Astrocyte (in vitro differentiated cells and primary cell): Measurements from ENCODE around the gene CLEC19A. TPM values are rescaled to one million over a fixed set of nuclear protein-coding genes. Genes with fewer than 3 reads are reported as not detected.

Experiments
- DNase-seq: peaks from one replicate; pipeline ENCODE4 v3.0.0-alpha.2; 2010; ENCODE audit warnings: low read depth
- FAIRE-seq: peaks from 2 replicates; lab custom pipeline; 2011; peaks lifted over from hg19 to GRCh38; lab: Jason Lieb, UNC
- H2AFZ ChIP-seq: 2 replicates; pipeline ENCODE4 v1.6.0; 2012; ENCODE audit warnings: low read depth, low read length, inconsistent platforms
- H3K27ac ChIP-seq: 2 replicates; pipeline ENCODE4 v1.5.1; 2011; ENCODE audit warnings: low read depth, low read length, inconsistent platforms
- H3K27me3 ChIP-seq: 2 replicates; pipeline ENCODE4 v1.6.0; 2011; ENCODE audit warnings: low read length, inconsistent platforms; ENCODE audit not compliant: insufficient read depth
- H3K36me3 ChIP-seq: 2 replicates; pipeline ENCODE4 v1.5.1; 2011; ENCODE audit warnings: low read length, inconsistent platforms; ENCODE audit not compliant: insufficient read depth
- H3K4me1 ChIP-seq: 2 replicates; pipeline ENCODE4 v1.5.1; 2011; ENCODE audit warnings: low read length, inconsistent platforms; ENCODE audit not compliant: insufficient read depth
- H3K4me2 ChIP-seq: 2 replicates; pipeline ENCODE4 v1.6.0; 2012; ENCODE audit warnings: low read length, inconsistent platforms
- H3K4me3 ChIP-seq: 2 replicates; pipeline ENCODE4 v1.5.1; 2011; ENCODE audit warnings: low read depth, mild to moderate bottlenecking, low read length, inconsistent platforms; ENCODE audit not compliant: insufficient read depth
- H3K79me2 ChIP-seq: 2 replicates; pipeline ENCODE4 v1.6.0; 2012; ENCODE audit warnings: mild to moderate bottlenecking, low read length, inconsistent platforms; ENCODE audit not compliant: insufficient read depth
- H3K9ac ChIP-seq: 2 replicates; pipeline ENCODE4 v1.6.0; 2012; ENCODE audit warnings: mild to moderate bottlenecking, low read length, inconsistent platforms
- H3K9me3 ChIP-seq: 2 replicates; pipeline ENCODE4 v1.5.1; 2012; ENCODE audit warnings: low read depth, mild to moderate bottlenecking, low read length, inconsistent platforms; ENCODE audit not compliant: insufficient read depth
- H4K20me1 ChIP-seq: 2 replicates; pipeline ENCODE4 v1.6.0; 2012; ENCODE audit warnings: low read length, inconsistent platforms; ENCODE audit not compliant: insufficient read depth
- H3K27ac Mint-ChIP-seq: one replicate; pipeline ENCODE4 v1.8.0; 2021; ENCODE audit warnings: mild to moderate bottlenecking, mixed read lengths; ENCODE audit not compliant: unreplicated experiment
- H3K27me3 Mint-ChIP-seq: one replicate; pipeline ENCODE4 v1.8.0; 2021; ENCODE audit warnings: low read depth, mixed read lengths; ENCODE audit not compliant: unreplicated experiment
- H3K36me3 Mint-ChIP-seq: one replicate; pipeline ENCODE4 v1.8.0; 2021; ENCODE audit warnings: low read depth, mixed read lengths; ENCODE audit not compliant: unreplicated experiment
- H3K4me1 Mint-ChIP-seq: one replicate; pipeline ENCODE4 v1.8.0; 2021; ENCODE audit warnings: low read depth, mixed read lengths; ENCODE audit not compliant: unreplicated experiment
- H3K4me3 Mint-ChIP-seq: one replicate; pipeline ENCODE4 v1.8.0; 2021; ENCODE audit warnings: mild to moderate bottlenecking, moderate library complexity, mixed read lengths; ENCODE audit not compliant: unreplicated experiment
- H3K9me3 Mint-ChIP-seq: one replicate; pipeline ENCODE4 v1.8.0; 2021; ENCODE audit warnings: mild to moderate bottlenecking, mixed read lengths; ENCODE audit not compliant: unreplicated experiment
- CTCF ChIP-seq: IDR thresholded peaks from 2 replicates; pipeline ENCODE4 v1.5.1; 2011; ENCODE audit warnings: low read depth, mild to moderate bottlenecking, inconsistent platforms, low read length, moderate library complexity; ENCODE audit not compliant: insufficient read depth
- EZH2 ChIP-seq: IDR thresholded peaks from 2 replicates; pipeline ENCODE4 v1.6.1; 2012; ENCODE audit warnings: mild to moderate bottlenecking, low read length, inconsistent platforms; ENCODE audit not compliant: insufficient read depth
- total RNA-seq: library from RNA; stranded (reverse); gene quantifications from 2 replicates; pipeline ENCODE4 v1.2.1, GENCODE V29; 2021

The CLEC19A gene
- total RNA-seq, 1 donor from 2014 or later: not detected

GRCh38 chr16:19245326-19245925 lies 40.1 kb upstream of the CLEC19A start:
- no peak overlapping the region for H2AFZ ChIP-seq
- H3K27ac ChIP-seq: no peak overlapping the region
- Mint-ChIP-seq H3K4me1 (no peaks in the 10 kb centered on the region), H3K27me3 (peaks cover 4% of the 10 kb centered on the region), H3K27ac (no peak overlapping the region), H3K9me3 (peaks cover 6% of the 10 kb centered on the region), H3K36me3 (no peaks in the 10 kb centered on the region), H3K4me3 (no peak overlapping the region)
- no peak overlapping the region for H3K4me3 ChIP-seq
- DNase-seq: no peak
- H3K9ac ChIP-seq: no peak overlapping the region
- no peaks in the 10 kb centered on the region for H4K20me1 ChIP-seq
- H3K4me1 ChIP-seq: no peaks in the 10 kb centered on the region
- no peak for TF ChIP-seq EZH2
- TF ChIP-seq CTCF: no peak
- H3K27me3 ChIP-seq: no peaks in the 10 kb centered on the region
- FAIRE-seq: no peak
- no peaks in the 10 kb centered on the region for H3K36me3 ChIP-seq
- no peak overlapping the region for H3K4me2 ChIP-seq
- peaks cover 3% of the 10 kb centered on the region for H3K9me3 ChIP-seq
- H3K79me2 ChIP-seq: no peaks in the 10 kb centered on the region

GRCh38 chr16:19252904-19253303 lies 32.6 kb upstream of the CLEC19A start:
- Histone ChIP-seq H3K4me2 (no peak overlapping the region), H3K27ac (no peak overlapping the region), H2AFZ (no peak overlapping the region), H3K9ac (no peak overlapping the region), H3K4me1 (no peaks in the 10 kb centered on the region), H3K79me2 (no peaks in the 10 kb centered on the region), H4K20me1 (no peaks in the 10 kb centered on the region), H3K9me3 (no peaks in the 10 kb centered on the region), H3K36me3 (no peaks in the 10 kb centered on the region), H3K4me3 (no peak overlapping the region), H3K27me3 (no peaks in the 10 kb centered on the region)
- no peak overlapping the region for H3K27ac Mint-ChIP-seq
- no peaks in the 10 kb centered on the region for H3K36me3 Mint-ChIP-seq
- no peak for TF ChIP-seq EZH2
- peaks cover 4% of the 10 kb centered on the region for H3K9me3 Mint-ChIP-seq
- peaks cover 11% of the 10 kb centered on the region for H3K27me3 Mint-ChIP-seq
- no peak for DNase-seq
- FAIRE-seq: no peak
- no peak overlapping the region for H3K4me3 Mint-ChIP-seq
- H3K4me1 Mint-ChIP-seq: no peaks in the 10 kb centered on the region

- no peak for DNase-seq
These were observed 30.9 kb upstream of the CLEC19A start for GRCh38 chr16:19254611-19255010.

More at GRCh38 chr16:19254611-19255010, 30.9 kb upstream of the CLEC19A start:
- Histone ChIP-seq H3K79me2 (no peaks in the 10 kb centered on the region), H3K4me2 (no peak overlapping the region), H3K27me3 (no peaks in the 10 kb centered on the region), H3K9me3 (no peaks in the 10 kb centered on the region), H3K36me3 (no peaks in the 10 kb centered on the region), H2AFZ (no peak overlapping the region), H3K27ac (no peak overlapping the region), H3K4me3 (no peak overlapping the region), H3K9ac (no peak overlapping the region), H4K20me1 (no peaks in the 10 kb centered on the region), H3K4me1 (no peaks in the 10 kb centered on the region)
- Mint-ChIP-seq H3K9me3 (no peaks in the 10 kb centered on the region), H3K27me3 (peaks cover 18% of the 10 kb centered on the region), H3K4me3 (no peak overlapping the region), H3K27ac (no peak overlapping the region), H3K36me3 (no peaks in the 10 kb centered on the region), H3K4me1 (no peaks in the 10 kb centered on the region)
- FAIRE-seq: no peak
- TF ChIP-seq EZH2: no peak
- no peak for TF ChIP-seq CTCF
